Measurements from ENCODE around the gene MCAT.

- TF ChIP-seq POLR2AphosphoS5 (IDR thresholded peaks at IDR 0.05) (no peak), CTCF (IDR thresholded peaks at IDR 0.05 in 8 of 11, conservative IDR thresholded peaks at IDR 0.05 in 3 of 11) (no peak), POLR2A (IDR thresholded peaks at IDR 0.05) (no peak)
Observed at GRCh38 chr22:43171607-43172006, 28.4 kb upstream of the MCAT start.
